ENCODE results near the gene EXOC4.

Gene EXOC4

GRCh38 chr7:133931053-133931452 lies 678.2 kb downstream of the EXOC4 start:
- no peak for TF ChIP-seq ZFX (IDR thresholded peaks at IDR 0.05)
- TF ChIP-seq CTCF (conservative IDR thresholded peaks at IDR 0.05), result no peak
- H3K27ac ChIP-seq, result no peak overlapping the region

GRCh38 chr7:133932591-133932990 lies 679.7 kb downstream of the EXOC4 start:
- TF ChIP-seq CTCF (conservative IDR thresholded peaks at IDR 0.05) (no peak), ZFX (IDR thresholded peaks at IDR 0.05) (no peak)
- no peak overlapping the region for H3K27ac ChIP-seq

GRCh38 chr7:133934262-133934976 lies 681.5 kb downstream of the EXOC4 start:
- no peak for TF ChIP-seq CTCF (conservative IDR thresholded peaks at IDR 0.05)
- TF ChIP-seq ZFX (IDR thresholded peaks at IDR 0.05), result no peak
- no peak overlapping the region for H3K27ac ChIP-seq

- no peak overlapping the region for H3K27ac ChIP-seq
- no peak for TF ChIP-seq CTCF (conservative IDR thresholded peaks at IDR 0.05)
- no peak for TF ChIP-seq ZFX (IDR thresholded peaks at IDR 0.05)
These were observed 682.1 kb downstream of the EXOC4 start for GRCh38 chr7:133934977-133935330.

GRCh38 chr7:133936074-133936473 lies 683.2 kb downstream of the EXOC4 start:
- no peak overlapping the region for H3K27ac ChIP-seq
- TF ChIP-seq CTCF (conservative IDR thresholded peaks at IDR 0.05), result no peak
- no peak for TF ChIP-seq ZFX (IDR thresholded peaks at IDR 0.05)

- no peak for TF ChIP-seq ZFX (IDR thresholded peaks at IDR 0.05)
- TF ChIP-seq CTCF (conservative IDR thresholded peaks at IDR 0.05), result no peak
- no peak overlapping the region for H3K27ac ChIP-seq
These were observed 684.9 kb downstream of the EXOC4 start for GRCh38 chr7:133937786-133938185.

GRCh38 chr7:133940368-133940767 lies 687.5 kb downstream of the EXOC4 start:
- H3K27ac ChIP-seq, result no peak overlapping the region
- TF ChIP-seq ZFX (IDR thresholded peaks at IDR 0.05) (no peak), CTCF (conservative IDR thresholded peaks at IDR 0.05) (no peak)
